ENCODE data around the gene FXYD2.

The FXYD2 gene

GRCh38 chr11:117857734-117858414, 33.3 kb upstream of the FXYD2 start:
- no peak for DNase-seq

GRCh38 chr11:117855912-117856651, 31.5 kb upstream of the FXYD2 start:
- no peak for DNase-seq

- no peak for DNase-seq
These were observed 30.8 kb upstream of the FXYD2 start for GRCh38 chr11:117855186-117855845.

GRCh38 chr11:117852309-117852708, 27.8 kb upstream of the FXYD2 start:
- DNase-seq, result no peak

GRCh38 chr11:117851852-117852251, 27.3 kb upstream of the FXYD2 start:
- no peak for DNase-seq

- DNase-seq, result no peak
These were observed 26.6 kb upstream of the FXYD2 start for GRCh38 chr11:117851106-117851505.

- DNase-seq, result no peak
These were observed 25.4 kb upstream of the FXYD2 start for GRCh38 chr11:117849781-117850414.

GRCh38 chr11:117843666-117844484, 19.3 kb upstream of the FXYD2 start:
- peak; percentile 25 for DNase-seq

GRCh38 chr11:117842131-117842941, 17.8 kb upstream of the FXYD2 start:
- DNase-seq, result no peak

- DNase-seq, result no peak
These were observed 17.0 kb upstream of the FXYD2 start for GRCh38 chr11:117841551-117842031.

- no peak for DNase-seq
These were observed 16.5 kb upstream of the FXYD2 start for GRCh38 chr11:117840881-117841550.

GRCh38 chr11:117839936-117840813, 15.6 kb upstream of the FXYD2 start:
- DNase-seq, result no peak

- DNase-seq, result no peak
These were observed 14.9 kb upstream of the FXYD2 start for GRCh38 chr11:117839380-117839881.

GRCh38 chr11:117838901-117839300, 14.4 kb upstream of the FXYD2 start:
- no peak for DNase-seq

- no peak for DNase-seq
These were observed 13.2 kb upstream of the FXYD2 start for GRCh38 chr11:117837791-117838190.

GRCh38 chr11:117837070-117837776, 12.7 kb upstream of the FXYD2 start:
- no peak for DNase-seq

GRCh38 chr11:117836077-117836960, 11.8 kb upstream of the FXYD2 start:
- no peak for DNase-seq

- DNase-seq, result no peak
These were observed 11.0 kb upstream of the FXYD2 start for GRCh38 chr11:117835576-117835975.
